CMK (cell line): ENCODE measurements around the gene DNAH5.
"Not testable (repeated sequence)": the region's sequence is repeated elsewhere in the genome, so short reads cannot be mapped to it uniquely, and the experiment has no call there.

ENCODE experiments used
- DNase-seq: peaks from one replicate; pipeline ENCODE4 v3.0.0-alpha.2; 2010; ENCODE audit warnings: low read depth

Gene DNAH5

DNA sequence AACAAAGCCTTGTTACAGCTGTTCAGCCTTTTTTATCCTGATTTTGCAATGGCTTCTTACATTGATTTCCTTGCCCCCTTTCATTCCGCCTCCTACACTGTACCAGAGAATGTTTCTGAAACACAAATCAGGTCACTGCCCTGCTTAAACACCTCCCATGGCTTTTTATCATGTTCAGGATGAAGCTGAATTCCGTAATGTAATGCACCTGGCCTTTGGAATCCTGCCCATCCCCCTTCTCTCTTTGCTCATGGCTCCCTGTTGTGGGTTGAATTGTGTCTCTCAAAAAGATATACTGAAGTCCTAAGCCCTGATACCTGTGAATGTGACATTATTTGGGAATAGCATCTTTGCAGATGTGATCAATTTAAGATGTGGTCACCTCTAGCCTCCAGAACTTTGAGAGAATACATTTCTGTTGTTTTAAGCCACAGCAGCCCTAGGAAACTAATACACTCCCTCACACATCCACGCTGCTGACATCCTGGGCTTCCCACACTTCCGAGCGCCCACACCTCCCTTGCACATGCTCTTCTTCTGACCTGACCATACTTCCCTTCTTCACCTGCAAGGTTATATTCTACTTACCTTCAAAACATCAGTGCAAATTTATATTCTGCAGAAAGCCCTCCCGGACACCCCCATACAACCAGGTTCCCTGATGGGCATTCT lies 101.2 kb downstream of the DNAH5 start:
- no peak for DNase-seq

GRCh38 chr5:13833440-13833839 lies 111.0 kb downstream of the DNAH5 start:
- DNase-seq = no peak

GRCh38 chr5:13831351-13831750 lies 113.1 kb downstream of the DNAH5 start:
- no peak for DNase-seq

GRCh38 chr5:13830536-13830935 lies 114.0 kb downstream of the DNAH5 start:
- DNase-seq = no peak

- DNase-seq = no peak
Measured at GRCh38 chr5:13821366-13821765, 123.1 kb downstream of the DNAH5 start.

- DNase-seq = no peak
Measured at GRCh38 chr5:13816126-13816525, 128.4 kb downstream of the DNAH5 start.

GRCh38 chr5:13814301-13814700 lies 130.2 kb downstream of the DNAH5 start:
- no peak for DNase-seq

GRCh38 chr5:13809921-13810320 lies 134.6 kb downstream of the DNAH5 start:
- no peak for DNase-seq

DNA sequence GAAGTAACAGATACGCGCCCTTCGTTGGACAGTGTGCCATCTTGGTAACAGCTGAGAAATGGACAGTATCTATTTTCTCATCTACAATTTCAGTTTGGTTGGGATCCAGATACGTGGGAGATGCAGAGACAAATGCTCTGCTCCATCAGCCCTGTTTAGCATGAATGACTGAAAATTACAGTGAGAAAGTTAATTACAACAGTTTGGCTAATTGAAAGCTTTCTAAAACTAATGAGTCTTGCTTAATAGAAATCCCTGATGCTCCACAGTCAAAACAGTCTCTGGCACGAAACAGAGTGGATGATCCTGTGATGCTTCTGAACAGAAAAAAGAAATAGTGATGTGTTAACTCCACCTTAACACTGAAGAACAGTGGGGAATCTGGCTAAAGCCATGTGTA lies 140.2 kb downstream of the DNAH5 start:
- DNase-seq = no peak

- not testable (repeated sequence) for DNase-seq
Measured at GRCh38 chr5:13798569-13798968, 145.9 kb downstream of the DNAH5 start.

DNA sequence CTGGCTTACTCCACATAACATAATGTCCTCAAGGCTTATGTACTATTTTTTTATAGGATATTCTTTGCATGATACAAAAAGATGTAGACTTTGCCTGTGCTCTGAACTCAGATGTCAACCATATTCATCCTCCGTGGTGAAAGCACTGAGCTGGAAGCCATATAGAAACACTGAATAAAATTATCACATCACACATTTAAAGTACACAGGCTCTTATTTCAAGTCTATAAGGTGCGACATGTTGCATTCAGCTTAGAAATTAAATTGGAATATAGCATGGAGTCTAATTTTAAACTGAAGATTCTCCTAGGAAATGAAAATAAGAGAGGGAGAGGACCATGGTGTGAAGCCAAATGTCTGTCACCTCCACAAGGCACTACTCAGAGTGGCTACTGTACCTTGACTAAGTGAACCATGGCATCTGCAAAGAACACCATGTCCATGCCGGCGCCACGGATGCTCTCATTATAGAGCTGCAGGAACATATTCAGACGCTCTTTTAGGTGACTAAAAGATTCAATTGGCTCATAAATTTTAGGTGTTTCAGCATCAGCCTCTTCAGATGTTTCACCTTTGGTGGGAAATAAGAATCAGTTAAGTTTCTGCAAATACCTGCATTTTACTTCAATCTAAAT lies 158.6 kb downstream of the DNAH5 start:
- DNase-seq = no peak

GRCh38 chr5:13783726-13784125 lies 160.8 kb downstream of the DNAH5 start:
- no peak for DNase-seq

DNA sequence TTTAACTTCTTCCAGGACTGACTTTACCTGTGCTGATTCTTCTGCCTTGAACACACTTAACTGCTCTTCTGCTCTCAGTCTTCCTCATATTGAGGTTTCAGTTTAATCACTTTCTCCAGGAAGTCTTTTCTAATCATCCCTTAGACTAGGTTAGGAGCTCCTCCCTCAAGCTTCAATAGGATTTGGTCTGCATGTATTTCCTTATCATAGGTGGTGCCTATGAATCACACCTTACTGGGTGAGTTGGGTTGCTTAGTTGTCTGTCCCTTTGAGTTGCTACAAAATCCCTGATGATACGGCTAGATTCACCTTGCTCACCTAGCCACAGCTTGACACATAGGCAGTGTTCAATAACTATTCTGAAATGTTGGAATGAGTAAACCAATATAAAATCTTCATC lies 164.4 kb downstream of the DNAH5 start:
- DNase-seq = no peak

GRCh38 chr5:13773649-13774048 lies 170.8 kb downstream of the DNAH5 start:
- no peak for DNase-seq

DNA sequence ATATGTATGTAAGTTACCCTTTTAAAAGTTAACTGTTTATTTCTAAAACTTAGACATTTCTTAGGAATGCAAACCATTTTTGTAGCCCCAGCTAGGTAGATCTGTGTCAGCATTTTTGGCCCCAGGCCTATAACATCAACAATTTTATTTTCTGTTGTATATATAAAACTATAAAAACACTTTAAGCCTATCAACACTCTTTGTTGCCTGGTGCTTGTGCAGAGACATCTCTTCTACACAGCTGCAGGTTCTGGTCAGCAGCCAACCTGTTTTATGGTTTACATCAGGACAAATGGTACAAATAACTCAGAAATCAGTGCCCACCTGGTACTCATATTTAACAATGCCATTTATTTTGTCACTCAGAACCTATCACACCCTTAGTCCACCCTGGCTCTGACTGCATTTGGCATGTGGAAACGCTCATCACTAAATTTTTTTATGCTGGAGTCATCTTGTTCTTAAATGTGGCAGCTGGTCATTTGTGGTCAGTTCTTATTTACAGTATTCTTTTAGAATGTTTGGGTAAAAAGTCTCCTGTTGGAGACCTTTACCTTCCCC lies 173.4 kb downstream of the DNAH5 start:
- no peak for DNase-seq

- DNase-seq = no peak
Measured at GRCh38 chr5:13766236-13766635, 178.3 kb downstream of the DNAH5 start.

DNA sequence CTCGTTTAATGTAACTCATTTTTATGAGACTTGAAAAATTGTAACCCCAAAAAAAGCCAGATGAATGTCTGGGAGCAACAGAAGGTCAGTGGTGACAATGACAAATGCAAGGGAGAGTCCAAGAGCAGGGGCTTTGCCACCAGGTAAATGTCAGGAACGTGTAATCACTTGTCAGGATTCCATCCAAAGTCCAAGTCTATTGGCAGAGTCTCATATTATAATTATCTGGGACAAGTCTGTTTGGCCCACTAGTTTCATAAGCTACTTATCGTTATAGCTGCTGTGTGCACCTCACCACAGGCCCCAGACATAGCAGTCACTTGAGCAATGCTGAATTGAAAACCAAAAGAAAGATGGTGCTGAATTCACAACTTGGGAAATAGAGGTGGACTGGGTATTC lies 180.8 kb downstream of the DNAH5 start:
- DNase-seq = no peak

GRCh38 chr5:13749766-13750165 lies 194.7 kb downstream of the DNAH5 start:
- DNase-seq = no peak

- no peak for DNase-seq
Measured at GRCh38 chr5:13746026-13746425, 198.5 kb downstream of the DNAH5 start.

DNA sequence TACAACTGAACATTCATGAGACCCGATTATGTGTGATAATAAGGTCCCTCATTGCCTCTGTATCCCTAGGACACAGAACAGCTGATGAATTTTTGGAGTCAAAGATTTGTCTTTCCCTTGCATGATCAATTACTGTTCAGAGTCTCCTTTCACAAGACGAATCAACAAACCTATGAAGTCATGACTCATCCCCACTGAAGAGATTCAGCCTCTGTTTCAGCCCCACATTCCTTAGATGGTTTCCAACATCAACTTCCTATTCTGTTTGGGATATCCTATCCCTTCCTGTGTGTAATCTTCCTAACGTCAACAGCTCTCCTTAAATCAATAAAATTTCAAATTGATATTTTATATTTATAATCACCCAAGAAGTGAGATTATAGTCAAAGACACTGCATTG lies 199.0 kb downstream of the DNAH5 start:
- no peak for DNase-seq

GRCh38 chr5:13740471-13740870 lies 204.0 kb downstream of the DNAH5 start:
- no peak for DNase-seq

DNA sequence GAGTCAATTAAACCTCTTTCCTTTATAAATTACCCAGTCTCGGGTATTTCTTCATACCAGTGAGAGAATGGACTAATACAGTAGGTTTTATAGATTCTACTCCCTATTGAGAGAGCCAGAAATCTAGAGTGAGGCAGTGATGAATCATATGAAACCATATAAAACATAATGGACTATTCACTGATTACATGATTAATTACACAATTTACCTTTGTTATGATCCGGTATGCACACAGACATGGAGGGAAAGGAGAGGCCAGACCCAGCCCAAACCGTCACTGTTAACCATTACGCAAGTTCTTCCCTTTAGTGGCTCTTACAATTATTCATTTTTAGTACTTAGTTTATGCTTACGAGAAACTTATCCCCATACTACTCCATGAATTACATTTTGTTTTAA lies 205.0 kb downstream of the DNAH5 start:
- no peak for DNase-seq

- DNase-seq = no peak
Measured at GRCh38 chr5:13735691-13736090, 208.8 kb downstream of the DNAH5 start.

DNA sequence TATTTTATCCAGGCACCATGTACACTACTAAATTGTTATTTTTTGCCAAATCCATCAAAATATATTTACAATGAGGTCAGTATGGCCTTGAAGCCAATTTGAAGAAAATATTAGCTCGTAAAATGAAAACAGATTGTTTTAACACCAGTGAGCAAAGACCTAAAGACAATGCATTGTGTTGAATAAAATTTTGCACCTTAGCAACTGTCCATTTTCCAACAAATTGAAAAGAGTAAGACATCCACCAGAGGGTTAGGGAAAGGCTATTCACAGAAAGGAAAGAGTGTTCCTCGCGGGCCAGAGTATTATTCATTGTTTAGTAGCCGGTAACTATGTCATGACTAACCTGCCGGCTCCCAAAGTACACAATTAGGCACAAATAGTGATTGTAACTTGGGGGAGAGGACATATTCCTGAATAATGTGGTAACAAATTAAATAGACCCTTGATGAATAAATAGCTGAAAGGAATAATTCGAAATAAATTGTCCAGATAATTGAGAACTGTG lies 213.3 kb downstream of the DNAH5 start:
- no peak for DNase-seq
